ENCODE results near the gene SPON2.
"Not testable (repeated sequence)": the region's sequence is repeated elsewhere in the genome, so short reads cannot be mapped to it uniquely, and the experiment has no call there.

SPON2 gene

GRCh38 chr4:1139860-1140259, 32.5 kb downstream of the SPON2 start:
- DNase-seq: no peak

- DNase-seq: no peak
These were observed 34.5 kb downstream of the SPON2 start for GRCh38 chr4:1137850-1138249.

GRCh38 chr4:1137063-1137776, 35.2 kb downstream of the SPON2 start:
- peak; percentile 7 for DNase-seq

GRCh38 chr4:1136048-1136447, 36.3 kb downstream of the SPON2 start:
- no peak for DNase-seq

- no peak for DNase-seq
These were observed 39.4 kb downstream of the SPON2 start for GRCh38 chr4:1133033-1133432.

- no peak for DNase-seq
These were observed 41.8 kb downstream of the SPON2 start for GRCh38 chr4:1130316-1131186.

- no peak for DNase-seq
These were observed 45.9 kb downstream of the SPON2 start for GRCh38 chr4:1126506-1126905.

GRCh38 chr4:1125466-1125865, 46.9 kb downstream of the SPON2 start:
- DNase-seq: not testable (repeated sequence)

GRCh38 chr4:1124818-1125217, 47.6 kb downstream of the SPON2 start:
- no peak for DNase-seq

GRCh38 chr4:1122505-1122904, 49.9 kb downstream of the SPON2 start:
- no peak for DNase-seq
